Heart left ventricle (tissue), 16 donors: ENCODE data around the gene TBC1D5. TPM values are rescaled to one million over a fixed set of nuclear protein-coding genes. Genes with fewer than 3 reads are reported as not detected.

Source experiments
- ATAC-seq, 4 donors: fragments of 200-7000 bp; cut with Tn5 transposase; one replicate each; pipeline ENCODE4 v1.9.1; 2020 to 2022; ENCODE audit warnings: moderate library complexity in 4 of 4, mild to moderate bottlenecking in 3 of 4, moderate number of reproducible peaks in 1 of 4
- DNase-seq, 5 donors: peaks; one replicate each; pipeline ENCODE4 v3.0.0-alpha.2; 2020
- H3K27ac ChIP-seq, 12 donors: fragments of 200-600 bp; sonication (generic) in 4 of 12; one replicate each; pipeline versions ENCODE4 v1.5.0 to v1.8.0; 2016 to 2022; ENCODE audit warnings: mild to moderate bottlenecking in 2 of 12
- H3K27me3 ChIP-seq, 9 donors: fragments of 200-600 bp; sonication (generic) in 2 of 9; one replicate each; pipeline versions ENCODE4 v1.5.1 to v1.8.0; 2016 to 2022; ENCODE audit warnings: mild to moderate bottlenecking in 3 of 9
- H3K36me3 ChIP-seq, 9 donors: fragments of 200-600 bp; sonication (generic) in 2 of 9; one replicate each; pipeline versions ENCODE4 v1.5.0 to v1.8.0; 2018 to 2022; ENCODE audit warnings: mild to moderate bottlenecking in 2 of 9
- H3K4me1 ChIP-seq, 12 donors: fragments of 200-600 bp; sonication (generic) in 4 of 12; one replicate each; pipeline versions ENCODE4 v1.5.0 to v1.8.0; 2016 to 2022; ENCODE audit warnings: mild to moderate bottlenecking in 3 of 12
- H3K4me3 ChIP-seq, 12 donors: fragments of 200-600 bp; sonication (generic) in 4 of 12; one replicate each; pipeline versions ENCODE4 v1.5.0 to v1.8.0; 2017 to 2022; ENCODE audit warnings: mild to moderate bottlenecking in 9 of 12, moderate library complexity in 4 of 12
- H3K9me3 ChIP-seq, 12 donors: fragments of 200-600 bp; sonication (generic) in 4 of 12; one replicate each; pipeline versions ENCODE4 v1.5.0 to v1.8.0; 2016 to 2022; ENCODE audit warnings: mild to moderate bottlenecking in 1 of 12
- POLR2A ChIP-seq, 2 donors: fragments of 450-650 bp; IDR thresholded peaks; one replicate each; pipeline ENCODE4 v1.6.1; 2017; ENCODE audit warnings: antibody characterized with exemption in 2 of 2, mild to moderate bottlenecking in 2 of 2, moderate library complexity in 2 of 2
- WGBS, 4 donors: extraction: QIAGEN DNeasy Blood & Tissue Kit in 2 of 4; methylation state at CpG; one replicate each; pipeline versions ENCODE4 v1.1.5 to v1.1.7; 2013 to 2018; 5-methylcytosine and 5-hydroxymethylcytosine counted together
- intact Hi-C, 10 donors: fragments of 100-400 bp; cut with DNase I; formaldehyde crosslinking; loops; one replicate each; pipeline versions ENCODE4 v1.11.1 to v1.14.2; 2022
- polyA plus RNA-seq, 2 donors: library from polyadenylated mRNA; stranded (reverse); fragments of 200-250 nt; gene quantifications; one replicate each; pipeline ENCODE4 v1.2.3, GENCODE V29; 2013
- total RNA-seq, 9 donors: library from RNA; depleted of rRNA in 2 of 9; stranded (reverse); fragments of >200 nt in 2 of 9; fragmentation: NEBNext Ultra II Directional in 3 of 9; extraction: Animal tissue kit (Norgen Biotek cat#: 25700) in 3 of 9; gene quantifications; one replicate each; pipeline versions ENCODE4 v1.1.0 to v1.2.4, GENCODE V29; 2016 to 2023
- TF ChIP-seq, protein P1 (sequence below), 12 donors: fragments of 200-600 bp; sonication (generic) in 4 of 12; IDR thresholded peaks; one replicate each; pipeline versions ENCODE4 v1.5.0 to v1.8.0; 2018 to 2022; ENCODE audit warnings: antibody characterized with exemption in 12 of 12, mild to moderate bottlenecking in 5 of 12
- donor health status: ischemic (EF 13 %, LVEDD 7.1; RV severe dilation, severe dysfunction).
- donor health status: healthy with polysubstance abuse.
- donor health status: DM: no; HTN: yes; CAD: no.
- donor health status: DM: no; HTN: no; CAD: no.
- donor health status: ischemic (EF 25% LVEDD 6.9; RV normal size, moderate dysfunction).
- donor health status: ischemic (EF 25% LVEDD 5.7; RV mildly dilated, moderate dysfunction).
- donor health status: healthy.
- donor health status: DM: yes; HTN: yes; CAD: no.
- donor health status: ischemic (EF 35%, LVEDD 5.7; RV mildly dilated, moderate dysfunction).
- donor health status: nonischemic (EF 11% LVEDD 7.7; RV severe dilation, severe dysfunction).
- donor health status: DM: yes; HTN: yes; CAD: no.
- donor health status: PGD.
- donor health status: ischemic (EF 29% LVEDD 5.4; RV normal size, mild dysfunction).
- donor health status: nonischemic (EF 23%, LVEDD 6.1; RV moderate dilation, normal function).

Gene TBC1D5
- total and polyA plus RNA-seq, 11 donors = 5.8 to 48.3 (median 31.1) TPM

GRCh38 chr3:17151598-17152373 lies 590.6 kb downstream of the TBC1D5 start:
- intact Hi-C loops = loop anchor here in 2 of 10 donors (10.0 kb wide), 2 partner anchors 107 to 267 kb away; partner anchors contain the start of gene PLCL2 (in 1 of the 2)
- DNase-seq = no peak
- H3K4me1 ChIP-seq = peaks cover 0 to 11% (median 0%) of the 10 kb centered on the region in 12 donors
- H3K27ac ChIP-seq = peak overlapping the region in 1 of 12 donors; percentile 12
- H3K9me3 ChIP-seq = peaks cover 0 to 33% (median 8%) of the 10 kb centered on the region in 12 donors
- WGBS, 4 donors = 84 to 92% (median 92%) methylated on average over 14 to 16 of the region's 16 CpGs
- H3K4me3 ChIP-seq = no peak overlapping the region
- peaks cover 0 to 41% (median 16%) of the 10 kb centered on the region in 9 donors for H3K36me3 ChIP-seq
- H3K27me3 ChIP-seq = no peaks in the 10 kb centered on the region
- ATAC-seq = peak in 1 of 4 donors; percentile 18
- TF ChIP-seq, protein P1, sequence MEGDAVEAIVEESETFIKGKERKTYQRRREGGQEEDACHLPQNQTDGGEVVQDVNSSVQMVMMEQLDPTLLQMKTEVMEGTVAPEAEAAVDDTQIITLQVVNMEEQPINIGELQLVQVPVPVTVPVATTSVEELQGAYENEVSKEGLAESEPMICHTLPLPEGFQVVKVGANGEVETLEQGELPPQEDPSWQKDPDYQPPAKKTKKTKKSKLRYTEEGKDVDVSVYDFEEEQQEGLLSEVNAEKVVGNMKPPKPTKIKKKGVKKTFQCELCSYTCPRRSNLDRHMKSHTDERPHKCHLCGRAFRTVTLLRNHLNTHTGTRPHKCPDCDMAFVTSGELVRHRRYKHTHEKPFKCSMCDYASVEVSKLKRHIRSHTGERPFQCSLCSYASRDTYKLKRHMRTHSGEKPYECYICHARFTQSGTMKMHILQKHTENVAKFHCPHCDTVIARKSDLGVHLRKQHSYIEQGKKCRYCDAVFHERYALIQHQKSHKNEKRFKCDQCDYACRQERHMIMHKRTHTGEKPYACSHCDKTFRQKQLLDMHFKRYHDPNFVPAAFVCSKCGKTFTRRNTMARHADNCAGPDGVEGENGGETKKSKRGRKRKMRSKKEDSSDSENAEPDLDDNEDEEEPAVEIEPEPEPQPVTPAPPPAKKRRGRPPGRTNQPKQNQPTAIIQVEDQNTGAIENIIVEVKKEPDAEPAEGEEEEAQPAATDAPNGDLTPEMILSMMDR (IDR thresholded peaks at IDR 0.05) = no peak
- TF ChIP-seq POLR2A (IDR thresholded peaks at IDR 0.05) = no peak

- no peak for DNase-seq
- no peaks in the 10 kb centered on the region for H3K27me3 ChIP-seq
- 83 to 96% (median 87%) methylated on average over 8 to 9 of the region's 9 CpGs for WGBS, 4 donors
- intact Hi-C loops = loop anchor here in 3 of 10 donors (10.0 kb wide), 2 partner anchors 274 to 544 kb away; partner anchors contain the start of gene DAZL (in 2 of the 3)
- peaks cover 0 to 15% (median 5%) of the 10 kb centered on the region in 9 donors for H3K36me3 ChIP-seq
- H3K9me3 ChIP-seq = peaks cover 0 to 27% (median 8%) of the 10 kb centered on the region in 12 donors
- no peaks in the 10 kb centered on the region for H3K4me1 ChIP-seq
- no peak for ATAC-seq
- H3K27ac ChIP-seq = no peak overlapping the region
- no peak overlapping the region for H3K4me3 ChIP-seq
- TF ChIP-seq, protein P1 (IDR thresholded peaks at IDR 0.05) = no peak
- TF ChIP-seq POLR2A (IDR thresholded peaks at IDR 0.05) = no peak
Observed at GRCh38 chr3:17149076-17149475, 593.4 kb downstream of the TBC1D5 start.

GRCh38 chr3:17144665-17144993 lies 597.8 kb downstream of the TBC1D5 start:
- ATAC-seq (no peak), DNase-seq (no peak)
- 90 to 98% (median 97%) methylated on average over 7 of the region's 7 CpGs for WGBS, 4 donors
- intact Hi-C loops = loop anchor here in 3 of 10 donors (10.0 kb wide), 2 partner anchors 270 to 540 kb away; partner anchors contain the start of gene DAZL (in 2 of the 3)
- no peak overlapping the region for H3K4me3 ChIP-seq
- H3K9me3 ChIP-seq = no peaks in the 10 kb centered on the region
- H3K4me1 ChIP-seq = peaks cover 0 to 13% (median 0%) of the 10 kb centered on the region in 12 donors
- no peaks in the 10 kb centered on the region for H3K27me3 ChIP-seq
- H3K27ac ChIP-seq = no peak overlapping the region
- H3K36me3 ChIP-seq = no peaks in the 10 kb centered on the region
- TF ChIP-seq, protein P1 (IDR thresholded peaks at IDR 0.05) = no peak

DNA sequence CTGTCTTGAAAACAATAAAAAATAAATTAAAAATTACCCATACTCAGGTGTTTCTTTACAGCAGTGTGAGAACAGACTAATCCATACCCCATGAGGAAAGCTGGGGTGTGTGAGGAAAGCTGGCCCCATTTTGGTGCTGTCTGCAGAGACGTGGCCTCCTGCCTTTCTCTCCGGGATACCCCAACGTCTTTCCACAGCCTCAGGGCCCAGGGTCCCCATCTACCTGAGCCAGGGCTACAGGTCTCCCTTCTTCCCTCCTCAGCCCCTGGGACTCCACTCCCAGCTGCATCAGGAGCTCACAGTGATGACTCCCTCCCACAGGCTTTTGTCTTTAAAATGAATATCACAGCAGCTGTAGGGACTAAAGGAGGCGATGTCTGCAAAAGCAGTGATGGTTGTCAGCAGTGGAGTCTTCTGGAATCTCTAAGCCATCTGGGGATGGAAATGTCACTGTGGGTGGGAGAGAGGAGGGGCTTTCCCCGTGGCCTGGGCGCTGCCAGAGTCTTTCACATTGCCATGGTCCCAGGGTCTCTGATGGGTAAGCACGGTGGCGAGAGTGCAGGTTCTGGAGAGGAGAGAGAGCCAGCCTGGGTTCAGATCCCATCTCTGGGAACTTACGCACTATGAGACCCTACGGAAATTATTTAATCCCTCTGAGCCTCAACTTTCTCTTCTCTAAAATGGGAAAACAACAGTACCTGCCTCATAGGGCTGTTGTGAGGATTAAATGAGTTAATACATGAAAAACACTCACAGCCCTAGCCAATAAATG lies 598.4 kb downstream of the TBC1D5 start:
- no peak overlapping the region for H3K27ac ChIP-seq
- peaks cover 0 to 13% (median 0%) of the 10 kb centered on the region in 12 donors for H3K4me1 ChIP-seq
- no peak for DNase-seq

More for the DNA sequence above, 598.4 kb downstream of the TBC1D5 start:
- H3K27me3 ChIP-seq = no peaks in the 10 kb centered on the region
- TF ChIP-seq, protein P1 (IDR thresholded peaks at IDR 0.05) = no peak
- no peak for TF ChIP-seq POLR2A (IDR thresholded peaks at IDR 0.05)
- no peak overlapping the region for H3K4me3 ChIP-seq
- H3K9me3 ChIP-seq = no peaks in the 10 kb centered on the region
- H3K36me3 ChIP-seq = no peaks in the 10 kb centered on the region
- no peak for ATAC-seq
- intact Hi-C loops = loop anchor here in 3 of 10 donors (10.0 kb wide), 2 partner anchors 269 to 539 kb away; partner anchors contain the start of gene DAZL (in 2 of the 3)
- 85 to 88% (median 87%) methylated on average over 10 of the region's 10 CpGs for WGBS, 4 donors
